OCI-LY3 (cell line): ENCODE measurements around the gene NR2C2AP.

ENCODE experiments used
- H2AFZ ChIP-seq: fragments of 200-600, 300-600 bp; shearing (Covaris generic); 2 replicates; pipeline ENCODE4 v1.6.0; 2014; ENCODE audit warnings: antibody characterized with exemption, low read depth, low read length
- H3K27ac ChIP-seq: fragments of 200-600, 300-600 bp; sonication (generic); 2 replicates; pipeline ENCODE4 v1.5.1; 2014; ENCODE audit warnings: mild to moderate bottlenecking, low read length, moderate library complexity, mixed read lengths
- H3K27me3 ChIP-seq: fragments of 200-600, 300-600 bp; sonication (generic); 2 replicates; pipeline ENCODE4 v1.6.1; 2014; ENCODE audit warnings: low read depth, low read length, mixed read lengths
- H3K36me3 ChIP-seq: fragments of 200-600, 300-600 bp; sonication (generic); replicated peaks from 2 replicates; pipeline ENCODE3; 2014; ENCODE audit warnings: low read depth, low read length, mixed read lengths
- H3K4me1 ChIP-seq: fragments of 300-600, 200-600 bp; sonication (generic); 2 replicates; pipeline ENCODE4 v1.6.1; 2014; ENCODE audit warnings: low read length, mixed read lengths
- H3K4me2 ChIP-seq: fragments of 200-600, 300-600 bp; sonication (generic); 2 replicates; pipeline ENCODE4 v1.6.1; 2014; ENCODE audit warnings: low read length, mixed read lengths
- H3K4me3 ChIP-seq: fragments of 300-600, 200-600 bp; sonication (generic); 2 replicates; pipeline ENCODE4 v1.5.1; 2014; ENCODE audit warnings: antibody characterized with exemption, mild to moderate bottlenecking, low read length, moderate library complexity
- H3K79me2 ChIP-seq: fragments of 300-600, 200-600 bp; shearing (Covaris generic); 2 replicates; pipeline ENCODE4 v1.6.1; 2014; ENCODE audit warnings: mild to moderate bottlenecking, low read length, mixed read lengths
- H3K9ac ChIP-seq: fragments of 300-600, 200-600 bp; shearing (Covaris generic); 2 replicates; pipeline ENCODE4 v1.6.0; 2014; ENCODE audit warnings: mild to moderate bottlenecking, low read length, moderate library complexity
- H3K9me3 ChIP-seq: fragments of 200-600, 300-600 bp; shearing (Covaris generic); 2 replicates; pipeline ENCODE4 v1.6.1; 2014; ENCODE audit warnings: low read length, mixed read lengths; ENCODE audit not compliant: insufficient read depth
- H4K20me1 ChIP-seq: fragments of 200-600, 300-600 bp; sonication (generic); 2 replicates; pipeline ENCODE4 v1.6.1; 2016; ENCODE audit warnings: low read length, mixed read lengths; ENCODE audit not compliant: insufficient read depth
- CTCF ChIP-seq: fragments of 200-600, 300-600 bp; sonication (generic); IDR thresholded peaks from 2 replicates; pipeline ENCODE4 v1.5.1; 2014; ENCODE audit warnings: antibody characterized with exemption, low read length, low read depth
- EZH2phosphoT487 ChIP-seq: fragments of 200-600 bp; shearing (Covaris generic); IDR thresholded peaks from 2 replicates; pipeline ENCODE4 v1.6.1; 2018; ENCODE audit warnings: antibody characterized with exemption, mixed run types, low read depth

NR2C2AP gene

GRCh38 chr19:19215792-19216191, 12.6 kb upstream of the NR2C2AP start:
- Histone ChIP-seq H3K79me2 (no peaks in the 10 kb centered on the region), H3K4me1 (peaks cover 5% of the 10 kb centered on the region; the same call in 1 of the 2 replicates), H3K27ac (no peak overlapping the region), H2AFZ (no peak overlapping the region), H4K20me1 (peaks cover 3% of the 10 kb centered on the region; the same call in 1 of the 2 replicates), H3K36me3 (no peaks in the 10 kb centered on the region), H3K9ac (no peak overlapping the region), H3K27me3 (peaks cover 20% of the 10 kb centered on the region), H3K9me3 (no peaks in the 10 kb centered on the region), H3K4me2 (no peak overlapping the region), H3K4me3 (no peak overlapping the region)
- TF ChIP-seq CTCF (no peak), EZH2phosphoT487 (no peak)

DNA sequence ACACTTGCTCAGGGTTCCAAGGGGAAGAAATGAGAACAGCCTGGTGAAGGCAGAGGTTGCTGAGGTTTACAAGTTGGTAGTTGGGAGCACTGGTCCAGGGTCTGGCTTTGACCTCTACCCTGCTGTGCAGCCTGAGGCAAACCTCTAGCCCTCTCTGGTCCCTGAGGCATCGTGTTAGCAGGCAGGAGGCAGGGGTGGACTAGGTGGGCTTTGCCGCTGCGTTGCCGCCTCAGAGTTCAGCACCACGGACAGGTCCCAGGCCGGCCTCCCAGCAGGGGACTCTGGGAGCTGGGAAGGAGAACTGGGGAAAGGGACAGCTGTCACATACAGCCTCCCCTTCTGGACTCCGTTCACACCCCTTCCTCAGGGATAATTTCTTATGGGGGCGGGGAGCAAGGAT, 11.7 kb upstream of the NR2C2AP start:
- Histone ChIP-seq H4K20me1 (peaks cover 3% of the 10 kb centered on the region; the same call in 1 of the 2 replicates), H3K79me2 (no peaks in the 10 kb centered on the region), H3K36me3 (no peaks in the 10 kb centered on the region), H3K4me2 (no peak overlapping the region), H2AFZ (no peak overlapping the region), H3K4me1 (peaks cover 5% of the 10 kb centered on the region; the same call in 1 of the 2 replicates), H3K9ac (no peak overlapping the region), H3K4me3 (no peak overlapping the region), H3K27ac (no peak overlapping the region), H3K27me3 (peaks cover 20% of the 10 kb centered on the region), H3K9me3 (no peaks in the 10 kb centered on the region)
- TF ChIP-seq CTCF (no peak), EZH2phosphoT487 (no peak)

DNA sequence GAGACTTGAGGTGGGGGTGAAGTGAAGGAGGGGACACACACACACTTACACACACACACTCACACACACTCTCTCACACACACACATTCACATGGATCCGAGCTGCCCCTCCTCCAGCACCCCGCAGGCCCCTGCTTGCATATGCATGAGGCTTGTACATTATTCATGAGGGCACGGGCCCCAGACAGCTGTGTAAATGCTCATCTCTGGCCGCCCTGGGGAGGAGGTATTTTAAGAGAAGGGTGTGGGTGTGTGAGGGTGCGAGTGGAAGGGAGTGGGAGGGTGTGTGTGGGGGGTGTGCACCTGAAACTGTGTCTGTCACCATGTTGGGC, 10.9 kb upstream of the NR2C2AP start:
- H3K27ac ChIP-seq: no peak overlapping the region
- no peaks in the 10 kb centered on the region for H3K79me2 ChIP-seq
- no peak overlapping the region for H3K4me3 ChIP-seq
- no peaks in the 10 kb centered on the region for H3K36me3 ChIP-seq
- H4K20me1 ChIP-seq: peaks cover 3% of the 10 kb centered on the region; the same call in 1 of the 2 replicates
- no peak overlapping the region for H2AFZ ChIP-seq
- no peak overlapping the region for H3K9ac ChIP-seq
- TF ChIP-seq CTCF (no peak), EZH2phosphoT487 (no peak)
- H3K4me2 ChIP-seq: no peak overlapping the region
- peaks cover 5% of the 10 kb centered on the region; the same call in 1 of the 2 replicates for H3K4me1 ChIP-seq
- H3K27me3 ChIP-seq: peaks cover 20% of the 10 kb centered on the region
- no peaks in the 10 kb centered on the region for H3K9me3 ChIP-seq

- no peak overlapping the region for H3K4me2 ChIP-seq
- peaks cover 5% of the 10 kb centered on the region; the same call in 1 of the 2 replicates for H3K4me1 ChIP-seq
- no peak overlapping the region for H3K9ac ChIP-seq
- H3K27ac ChIP-seq: no peak overlapping the region
- no peaks in the 10 kb centered on the region for H3K9me3 ChIP-seq
- no peak overlapping the region for H2AFZ ChIP-seq
- peaks cover 3% of the 10 kb centered on the region; the same call in 1 of the 2 replicates for H4K20me1 ChIP-seq
- no peaks in the 10 kb centered on the region for H3K36me3 ChIP-seq
- H3K4me3 ChIP-seq: no peak overlapping the region
- H3K79me2 ChIP-seq: no peaks in the 10 kb centered on the region
- no peak for TF ChIP-seq EZH2phosphoT487
- no peak for TF ChIP-seq CTCF
- peaks cover 20% of the 10 kb centered on the region for H3K27me3 ChIP-seq
Observed at GRCh38 chr19:19213426-19214158, 10.4 kb upstream of the NR2C2AP start.
